Measurements from ENCODE around the gene FRMD4B. TPM values are rescaled to one million over a fixed set of nuclear protein-coding genes. Genes with fewer than 3 reads are reported as not detected.
"Not testable (repeated sequence)": the region's sequence is repeated elsewhere in the genome, so short reads cannot be mapped to it uniquely, and the experiment has no call there.

FRMD4B gene
- total RNA-seq, 4 donors from 2014 or later, result 39.5 to 71.0 (median 56.0) TPM

DNA sequence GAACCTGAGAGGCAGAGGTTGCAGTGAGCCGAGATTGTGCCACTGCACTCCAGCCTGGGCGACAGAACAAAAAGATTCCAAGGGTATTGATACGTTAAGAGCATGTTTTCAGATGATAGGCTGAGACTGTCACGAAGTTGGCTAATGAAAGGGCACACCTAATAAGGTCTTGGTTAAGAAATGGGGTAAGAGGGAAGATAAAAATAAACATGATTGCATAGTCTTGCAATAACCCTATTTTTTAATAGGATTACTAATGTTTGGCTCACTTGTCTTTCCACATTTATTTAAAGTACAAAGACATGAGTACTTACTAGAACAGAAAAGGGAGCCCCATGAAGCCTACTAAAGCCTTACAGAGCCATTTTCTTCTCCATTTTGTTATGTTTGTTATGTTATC, 109.0 kb downstream of the FRMD4B start:
- ATAC-seq (ENCODE audit: low FRiP score) (no peak), DNase-seq (ENCODE audit: low spot score) (no peak)
- TF ChIP-seq, protein P1, sequence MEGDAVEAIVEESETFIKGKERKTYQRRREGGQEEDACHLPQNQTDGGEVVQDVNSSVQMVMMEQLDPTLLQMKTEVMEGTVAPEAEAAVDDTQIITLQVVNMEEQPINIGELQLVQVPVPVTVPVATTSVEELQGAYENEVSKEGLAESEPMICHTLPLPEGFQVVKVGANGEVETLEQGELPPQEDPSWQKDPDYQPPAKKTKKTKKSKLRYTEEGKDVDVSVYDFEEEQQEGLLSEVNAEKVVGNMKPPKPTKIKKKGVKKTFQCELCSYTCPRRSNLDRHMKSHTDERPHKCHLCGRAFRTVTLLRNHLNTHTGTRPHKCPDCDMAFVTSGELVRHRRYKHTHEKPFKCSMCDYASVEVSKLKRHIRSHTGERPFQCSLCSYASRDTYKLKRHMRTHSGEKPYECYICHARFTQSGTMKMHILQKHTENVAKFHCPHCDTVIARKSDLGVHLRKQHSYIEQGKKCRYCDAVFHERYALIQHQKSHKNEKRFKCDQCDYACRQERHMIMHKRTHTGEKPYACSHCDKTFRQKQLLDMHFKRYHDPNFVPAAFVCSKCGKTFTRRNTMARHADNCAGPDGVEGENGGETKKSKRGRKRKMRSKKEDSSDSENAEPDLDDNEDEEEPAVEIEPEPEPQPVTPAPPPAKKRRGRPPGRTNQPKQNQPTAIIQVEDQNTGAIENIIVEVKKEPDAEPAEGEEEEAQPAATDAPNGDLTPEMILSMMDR (IDR thresholded peaks at IDR 0.05), result no peak

DNA sequence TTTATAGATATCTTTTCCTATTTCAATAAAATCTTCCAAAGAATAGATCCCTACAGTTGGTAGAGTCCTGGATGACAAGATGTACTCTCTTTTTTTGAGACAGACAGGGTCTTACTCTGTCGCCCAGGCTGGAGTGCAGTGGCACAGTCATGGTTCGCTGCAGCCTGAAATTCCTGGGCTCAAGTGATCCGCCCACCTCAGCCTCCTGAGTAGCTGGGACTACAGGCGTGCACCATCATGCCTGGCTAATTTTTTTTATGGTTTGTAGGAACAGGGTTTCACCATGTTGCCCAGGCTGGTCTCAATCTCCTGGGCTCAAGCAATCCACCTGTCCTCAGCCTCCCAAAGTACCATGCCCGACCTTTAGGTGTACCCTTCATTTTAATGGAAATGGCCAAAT, 109.7 kb downstream of the FRMD4B start:
- not testable (repeated sequence) for ATAC-seq (ENCODE audit: low FRiP score); DNase-seq (ENCODE audit: low spot score)

DNA sequence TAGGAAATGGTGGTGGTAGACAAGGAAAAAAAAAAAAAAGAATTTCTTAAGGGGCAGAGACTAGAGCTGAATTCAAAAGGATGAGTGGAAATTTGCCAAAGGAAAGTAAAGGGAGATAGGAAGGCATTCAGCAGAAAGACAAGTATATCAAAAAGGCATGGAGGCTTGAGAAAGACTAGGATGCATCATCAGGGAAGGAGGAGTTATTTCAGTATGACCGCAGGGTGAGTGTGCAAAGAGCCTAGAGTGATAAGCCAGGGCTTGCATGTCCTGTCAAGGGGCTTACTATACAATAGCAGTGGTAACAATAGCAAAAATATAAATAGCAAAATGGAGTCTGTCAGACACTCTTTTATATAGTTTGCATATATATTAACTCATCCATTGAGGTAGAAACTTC, 112.0 kb downstream of the FRMD4B start:
- ATAC-seq (ENCODE audit: low FRiP score) (peak; percentile 75), DNase-seq (ENCODE audit: low spot score) (no peak)
- TF ChIP-seq, protein P1 (IDR thresholded peaks at IDR 0.05), result no peak

DNA sequence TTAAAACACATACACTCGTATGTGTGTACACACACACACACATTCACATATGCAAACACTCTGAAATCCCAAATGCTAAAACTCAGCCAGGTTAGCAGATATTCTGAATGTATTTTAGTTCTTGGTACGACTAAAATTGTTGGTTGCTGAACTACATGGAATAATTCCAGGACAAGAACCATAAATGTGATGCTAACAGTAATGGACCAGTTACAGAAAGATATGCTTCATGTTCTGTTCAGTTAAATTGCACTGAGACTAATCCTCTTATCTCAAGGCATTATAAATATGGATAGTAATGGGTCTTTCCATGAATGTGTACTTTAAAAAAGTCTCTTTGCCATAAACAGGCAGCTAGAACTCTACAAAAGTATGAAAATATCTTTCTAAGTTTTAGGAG, 113.3 kb downstream of the FRMD4B start:
- DNase-seq (ENCODE audit: low spot score) (no peak), ATAC-seq (ENCODE audit: low FRiP score) (no peak)
- TF ChIP-seq, protein P1 (IDR thresholded peaks at IDR 0.05), result no peak

DNA sequence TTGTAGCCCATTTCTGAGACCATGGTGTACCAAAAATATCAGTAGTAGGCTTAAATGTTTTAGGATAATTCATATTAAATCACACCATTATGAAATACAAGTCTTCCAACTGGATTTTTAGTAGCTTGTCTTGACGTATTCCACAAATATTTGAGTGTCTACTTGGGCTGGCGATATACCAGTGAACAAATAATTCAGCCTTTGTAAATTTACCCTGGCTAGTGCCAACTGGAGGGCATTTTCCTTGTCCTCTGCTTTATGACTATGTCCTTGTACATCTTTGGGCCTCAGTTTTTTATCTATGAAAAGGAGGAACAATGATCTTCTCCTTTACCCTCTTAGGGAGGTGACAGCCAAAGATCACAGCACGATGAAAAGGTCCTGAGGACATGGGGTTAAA, 114.8 kb downstream of the FRMD4B start:
- TF ChIP-seq, protein P1 (IDR thresholded peaks at IDR 0.05), result no peak

DNA sequence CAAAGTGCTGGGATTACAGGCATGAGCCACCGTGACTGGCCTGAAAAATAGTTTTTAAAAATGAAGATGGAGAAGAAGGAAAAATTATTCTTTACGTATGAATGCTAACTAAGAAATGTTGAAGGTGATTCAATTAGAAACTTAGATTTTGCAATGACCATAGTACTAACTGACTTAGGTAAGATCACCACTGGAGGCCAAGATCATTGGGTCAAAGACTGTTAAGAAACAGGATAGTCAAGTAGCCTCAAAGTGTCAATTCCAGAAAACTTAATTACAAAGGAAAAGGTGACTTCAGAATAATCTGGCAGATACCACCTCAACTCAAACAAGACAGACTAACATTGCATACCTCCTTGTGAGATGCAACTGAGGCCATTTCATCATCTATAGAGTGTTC, 119.3 kb downstream of the FRMD4B start:
- no peak for ATAC-seq (ENCODE audit: low FRiP score)
- TF ChIP-seq, protein P1 (IDR thresholded peaks at IDR 0.05), result no peak
- DNase-seq (ENCODE audit: low spot score), result no peak

More for the DNA sequence above, 114.8 kb downstream of the FRMD4B start:
- DNase-seq (ENCODE audit: low spot score) (no peak), ATAC-seq (ENCODE audit: low FRiP score) (no peak)

DNA sequence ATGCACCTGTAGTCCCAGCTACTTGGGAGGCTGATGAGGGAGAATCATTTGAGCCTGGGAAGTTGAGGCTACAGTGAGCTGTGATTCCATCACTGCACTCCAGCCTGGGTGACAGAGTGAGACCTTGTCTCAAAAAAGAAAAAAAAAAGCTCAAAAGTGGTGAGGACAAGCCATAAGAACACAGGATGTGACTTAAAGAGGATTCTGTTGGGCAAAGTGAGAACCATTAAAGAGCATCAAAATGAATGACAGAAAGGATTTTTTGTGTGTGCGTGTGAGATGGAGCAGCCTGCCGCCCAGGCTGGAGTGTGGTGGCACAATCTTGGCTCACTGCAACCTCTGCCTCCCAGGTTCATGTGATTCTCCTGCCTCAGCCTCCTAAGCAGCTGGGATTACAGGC, 119.8 kb downstream of the FRMD4B start:
- DNase-seq (ENCODE audit: low spot score); ATAC-seq (ENCODE audit: low FRiP score): not testable (repeated sequence)

DNA sequence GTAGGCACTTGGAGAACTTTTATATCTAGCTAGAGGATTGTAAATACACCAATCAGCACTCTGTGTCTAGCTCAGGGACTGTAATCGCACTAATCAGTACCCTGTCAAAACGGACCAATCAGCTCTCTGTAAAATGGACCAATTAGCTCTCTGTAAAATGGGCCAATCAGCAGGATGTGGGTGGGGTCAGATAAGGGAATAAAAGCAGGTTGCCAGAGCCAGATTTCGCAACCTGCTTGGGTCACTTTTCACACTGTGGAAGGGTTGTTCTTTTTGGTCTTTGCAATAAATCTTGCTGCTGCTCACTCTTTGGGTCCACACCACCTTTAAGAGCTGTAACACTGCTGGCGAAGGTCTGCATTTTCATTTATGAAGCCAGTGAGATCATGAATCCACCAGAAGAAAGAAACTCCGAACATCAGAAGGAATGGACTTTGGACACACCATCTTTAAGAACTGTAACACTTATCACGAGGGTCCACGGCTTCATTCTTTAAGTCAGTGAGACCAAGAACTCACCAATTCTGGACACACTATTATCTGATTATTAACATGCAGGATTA, 125.0 kb downstream of the FRMD4B start:
- not testable (repeated sequence) for ATAC-seq (ENCODE audit: low FRiP score); DNase-seq (ENCODE audit: low spot score)

DNA sequence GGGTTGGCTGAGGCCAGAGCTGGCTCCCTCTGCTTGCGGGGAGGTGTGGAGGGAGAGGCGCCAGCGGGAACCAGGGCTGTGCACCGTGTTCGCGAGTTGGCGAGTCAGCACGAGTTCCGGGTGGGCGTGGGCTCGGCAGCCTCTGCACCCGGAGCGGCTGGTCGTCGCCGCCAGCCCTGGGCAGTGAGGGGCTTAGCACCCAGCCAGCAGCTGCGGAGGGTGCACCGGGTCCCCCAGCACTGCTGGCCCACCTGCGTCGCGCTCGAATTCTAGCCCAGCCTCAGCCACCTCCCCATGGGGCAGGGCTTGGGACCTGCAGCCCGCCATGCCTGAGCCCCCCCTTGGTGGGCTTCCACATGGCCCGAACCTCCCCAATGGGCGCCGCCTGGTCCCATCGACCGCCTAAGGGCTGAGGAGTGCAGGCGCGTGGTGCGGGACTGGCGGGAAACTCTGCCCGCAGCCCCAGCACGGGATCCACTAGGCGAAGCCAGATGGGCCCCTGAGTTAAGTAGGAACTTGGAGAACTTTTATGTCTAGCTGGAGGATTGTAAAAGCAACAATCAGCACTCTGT, 125.6 kb downstream of the FRMD4B start:
- DNase-seq (ENCODE audit: low spot score), result no peak
- ATAC-seq (ENCODE audit: low FRiP score), result no peak
- TF ChIP-seq, protein P1 (IDR thresholded peaks at IDR 0.05), result no peak

Data from omental fat pad (tissue), 4 donors.